ENCODE measurements around the gene ST3GAL3. TPM values are rescaled to one million over a fixed set of nuclear protein-coding genes. Genes with fewer than 3 reads are reported as not detected.

ST3GAL3 gene, protein sequence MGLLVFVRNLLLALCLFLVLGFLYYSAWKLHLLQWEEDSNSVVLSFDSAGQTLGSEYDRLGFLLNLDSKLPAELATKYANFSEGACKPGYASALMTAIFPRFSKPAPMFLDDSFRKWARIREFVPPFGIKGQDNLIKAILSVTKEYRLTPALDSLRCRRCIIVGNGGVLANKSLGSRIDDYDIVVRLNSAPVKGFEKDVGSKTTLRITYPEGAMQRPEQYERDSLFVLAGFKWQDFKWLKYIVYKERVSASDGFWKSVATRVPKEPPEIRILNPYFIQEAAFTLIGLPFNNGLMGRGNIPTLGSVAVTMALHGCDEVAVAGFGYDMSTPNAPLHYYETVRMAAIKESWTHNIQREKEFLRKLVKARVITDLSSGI
- 4.1 and 4.8 TPM in 2 replicates for total RNA-seq (2014; rRNA removed; shearing (Covaris generic))
- 6.0 and 8.1 TPM in 2 replicates for polyA plus RNA-seq (2015; cell fraction: cytosol; rRNA removed)
- polyA plus RNA-seq (2015; cell fraction: nucleus; rRNA removed), result 11.7 and 15.4 TPM in 2 replicates

DNA sequence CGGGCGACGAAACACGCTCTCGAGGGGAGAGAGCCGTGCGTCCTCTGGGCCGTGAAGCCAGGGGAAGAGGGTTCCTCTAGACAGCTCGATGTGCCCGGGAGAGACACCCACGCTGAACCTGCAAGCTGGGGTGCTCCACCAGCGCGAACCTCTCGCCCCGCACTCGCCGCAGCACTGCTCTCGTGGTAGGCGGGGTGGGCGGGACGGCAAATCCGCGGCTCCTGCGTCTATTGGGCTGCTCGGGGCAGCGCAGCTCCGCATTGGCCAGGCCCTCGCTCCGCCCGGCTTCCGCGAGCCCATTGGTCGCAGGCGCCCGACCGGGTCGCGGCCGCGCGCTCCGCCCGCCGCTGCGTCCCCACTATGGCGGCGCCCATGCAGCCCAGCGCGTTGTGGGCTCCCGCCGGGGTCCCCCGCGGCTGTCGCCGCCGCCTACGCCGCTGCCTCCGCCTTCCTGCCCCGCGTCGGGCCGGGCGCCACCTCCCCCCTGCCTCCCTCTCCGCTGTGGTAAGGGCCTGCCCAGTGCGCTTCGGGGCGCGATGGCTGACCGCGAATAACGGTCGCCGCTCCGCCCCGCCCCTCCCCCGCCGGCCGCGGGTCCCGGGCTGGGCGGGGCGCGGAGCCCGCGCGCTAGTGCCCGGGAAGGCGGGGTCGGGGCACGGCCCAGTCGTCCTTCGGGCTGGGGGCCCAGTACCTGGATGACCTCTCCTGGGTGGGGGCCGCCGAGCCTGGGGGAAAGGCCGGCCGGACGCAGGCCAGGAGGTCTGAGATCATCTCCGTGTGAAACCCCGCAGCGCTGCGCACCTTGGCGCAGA, at the start of gene ST3GAL3:
Gene ST3GAL3 (plus strand): TSS at position 347 of the 812 bp plus-strand sequence. CDS start 28,727 bp downstream, outside the sequence.
- DNase-seq (ENCODE audit: low read depth, low spot score), result peak; percentile 89
- in situ Hi-C loops (cut with HindIII; ENCODE audit: low pct_unique_long_range_greater_than_20kb, low sequenced_read_pairs), result no loop called here

DNA sequence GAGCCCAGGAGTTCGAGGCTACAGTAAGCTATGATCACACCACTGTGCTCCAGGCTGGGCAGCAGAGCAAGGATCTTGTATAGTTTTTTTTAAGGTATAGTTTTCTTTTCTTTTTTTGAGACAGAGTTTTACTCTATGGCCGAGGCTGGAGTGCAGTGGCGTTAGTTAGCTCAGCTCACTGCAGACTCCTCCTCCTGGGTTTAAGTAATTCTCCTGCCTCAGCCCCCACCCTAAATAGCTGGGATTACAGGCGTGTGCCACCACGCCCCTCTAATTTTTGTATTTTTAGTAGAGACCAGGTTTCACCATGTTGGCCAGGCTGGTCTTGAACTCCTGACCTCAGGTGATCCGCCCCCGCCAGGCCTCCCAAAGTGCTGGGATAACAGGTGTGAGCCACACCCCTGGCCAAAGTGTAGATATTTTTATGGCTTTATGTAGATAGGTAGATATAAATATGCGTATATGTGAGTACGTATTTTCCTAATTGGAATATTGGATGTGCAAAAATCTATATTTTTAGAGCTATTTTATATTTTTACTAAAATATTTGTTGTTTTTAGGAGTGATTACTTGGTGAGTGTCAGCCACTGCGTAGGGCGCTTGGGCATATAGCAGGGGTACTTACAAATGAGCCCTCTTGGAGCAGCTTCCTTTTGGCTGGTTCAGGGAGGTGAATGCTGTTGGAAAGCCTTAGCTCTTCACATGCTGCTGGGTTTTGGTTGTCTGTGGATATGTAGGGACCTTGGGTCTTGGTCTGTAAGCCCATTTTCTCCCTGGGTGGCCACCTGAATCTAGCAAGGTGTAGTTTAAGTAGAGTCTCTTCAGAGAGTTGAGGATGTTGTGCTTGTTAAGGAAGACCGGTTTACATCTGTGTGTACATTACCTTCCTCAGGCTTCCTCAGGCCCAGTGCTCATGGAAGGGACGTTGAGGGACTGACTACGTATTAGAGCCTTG, 47.8 kb upstream of the ST3GAL3 start:
- no peak for DNase-seq (ENCODE audit: low read depth, low spot score)
- in situ Hi-C loops (cut with HindIII; ENCODE audit: low pct_unique_long_range_greater_than_20kb, low sequenced_read_pairs), result no loop called here

DNA sequence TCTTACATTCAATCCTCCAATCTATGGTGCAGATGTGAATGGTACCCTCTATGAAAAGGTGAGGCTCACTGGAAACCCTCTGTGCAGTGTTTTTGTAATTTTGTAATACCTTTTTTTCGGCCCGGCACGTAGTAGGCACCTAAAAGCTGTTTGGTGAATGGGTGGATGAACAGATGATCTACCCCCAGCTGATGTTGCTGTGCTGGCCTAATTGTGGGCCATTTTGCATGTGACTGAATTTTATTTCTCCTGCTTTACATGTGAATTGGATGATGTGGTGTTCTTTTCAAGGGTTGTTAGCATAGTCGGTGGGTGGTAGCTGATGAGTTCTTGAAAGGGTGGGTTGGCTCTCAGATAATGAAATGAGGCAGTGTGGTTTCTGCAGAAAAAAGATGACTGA, 47.0 kb upstream of the ST3GAL3 start:
- in situ Hi-C loops (cut with HindIII; ENCODE audit: low pct_unique_long_range_greater_than_20kb, low sequenced_read_pairs), result no loop called here
- no peak for DNase-seq (ENCODE audit: low read depth, low spot score)

DNA sequence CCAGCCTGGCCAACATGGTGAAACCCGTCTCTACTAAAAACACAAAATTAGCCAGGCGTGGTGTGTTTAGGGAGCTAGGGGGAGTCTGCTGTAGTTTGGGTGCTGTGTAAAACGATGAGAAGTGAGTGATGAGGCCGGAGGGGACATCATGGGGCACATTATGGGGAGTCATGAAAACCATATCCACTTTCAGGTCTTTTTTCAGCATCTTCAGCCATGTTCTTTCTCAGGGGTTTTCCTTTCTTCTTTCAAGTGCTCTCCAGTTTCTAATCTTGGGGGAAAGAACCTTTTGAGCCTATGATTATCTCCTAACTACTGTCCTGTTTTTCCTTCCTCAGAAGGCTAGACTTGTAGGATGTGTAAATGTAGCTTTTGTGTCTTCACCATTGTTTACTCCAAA, 43.0 kb upstream of the ST3GAL3 start:
- no peak for DNase-seq (ENCODE audit: low read depth, low spot score)
- in situ Hi-C loops (cut with HindIII; ENCODE audit: low pct_unique_long_range_greater_than_20kb, low sequenced_read_pairs), result no loop called here

DNA sequence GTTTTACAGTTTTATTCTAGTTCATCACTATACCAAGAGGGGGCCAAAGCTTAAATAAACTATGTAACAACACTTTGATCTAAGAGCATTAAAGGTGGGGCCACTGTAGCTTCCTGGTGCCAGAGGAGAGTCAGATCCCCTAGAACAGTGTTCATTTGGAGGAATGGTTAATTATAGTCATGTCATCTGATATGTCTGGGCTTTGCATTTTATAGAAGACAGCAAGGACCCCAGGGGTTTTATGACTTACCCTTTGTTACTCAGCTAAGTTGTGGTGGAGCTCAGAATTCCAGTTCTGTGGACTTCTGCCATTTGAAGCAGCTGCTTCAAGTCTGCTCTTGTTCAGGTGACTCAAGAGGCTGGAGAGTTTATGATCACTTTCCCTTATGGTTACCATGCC, 40.7 kb upstream of the ST3GAL3 start:
- DNase-seq (ENCODE audit: low read depth, low spot score), result peak; percentile 30
- in situ Hi-C loops (cut with HindIII; ENCODE audit: low pct_unique_long_range_greater_than_20kb, low sequenced_read_pairs), result no loop called here

DNA sequence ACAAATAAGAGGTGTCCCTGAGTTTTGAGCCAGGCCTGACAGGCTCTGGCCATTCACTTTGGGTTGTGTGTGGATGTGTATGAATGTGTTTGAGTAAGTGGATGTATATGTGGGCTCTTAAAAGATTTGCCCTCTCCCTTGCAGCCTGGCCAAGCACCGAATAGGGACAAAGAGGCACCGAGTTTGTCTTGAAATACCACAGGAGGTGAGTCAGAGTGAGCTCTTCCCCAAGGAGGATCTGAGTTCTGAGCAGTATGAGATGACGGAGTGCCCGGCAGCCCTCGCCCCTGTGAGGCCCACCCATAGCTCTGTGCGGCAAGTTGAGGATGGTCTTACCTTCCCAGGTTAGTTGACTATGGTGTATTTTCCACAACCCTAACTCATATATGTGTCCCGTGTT, 38.4 kb upstream of the ST3GAL3 start:
- no peak for DNase-seq (ENCODE audit: low read depth, low spot score)
- in situ Hi-C loops (cut with HindIII; ENCODE audit: low pct_unique_long_range_greater_than_20kb, low sequenced_read_pairs), result no loop called here

DNA sequence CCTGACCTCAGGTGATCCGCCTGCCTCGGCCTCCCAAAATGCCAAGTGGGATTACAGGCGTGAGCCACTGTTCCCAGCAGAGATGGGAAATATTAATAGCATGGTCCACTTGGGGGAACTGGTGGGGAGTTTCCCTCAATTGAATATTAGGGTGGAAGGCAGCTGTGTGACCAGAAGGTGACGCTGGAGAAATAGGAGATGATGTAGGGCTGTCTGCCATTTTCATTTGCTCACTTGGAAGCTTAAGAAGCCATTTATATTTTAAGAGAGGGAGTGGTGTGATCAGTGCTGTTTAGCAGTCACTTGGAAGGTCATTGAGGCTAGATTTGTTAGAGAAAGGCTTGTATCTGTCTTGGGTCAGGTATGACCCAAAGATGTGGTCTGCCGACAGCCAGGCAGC, 37.5 kb upstream of the ST3GAL3 start:
- no peak for DNase-seq (ENCODE audit: low read depth, low spot score)
- in situ Hi-C loops (cut with HindIII; ENCODE audit: low pct_unique_long_range_greater_than_20kb, low sequenced_read_pairs), result no loop called here

DNA sequence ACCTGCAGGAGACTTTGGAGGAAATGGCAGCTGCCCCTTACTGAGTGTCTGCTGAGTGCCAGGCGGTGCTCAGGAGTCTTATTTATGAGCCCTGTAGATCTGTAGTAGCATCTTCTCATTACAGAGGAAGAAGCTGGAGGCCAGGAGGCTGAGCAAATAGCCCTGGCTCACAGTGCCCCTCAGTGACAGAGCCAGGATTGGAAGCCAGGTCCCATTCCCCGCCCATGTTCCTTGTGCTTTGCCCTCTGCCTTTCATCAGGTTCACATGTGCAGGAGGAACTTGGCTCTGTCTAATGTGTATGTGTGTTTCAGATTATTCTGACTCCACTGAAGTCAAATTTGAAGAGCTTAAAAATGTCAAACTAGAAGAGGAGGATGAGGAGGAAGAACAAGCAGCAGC, 36.1 kb upstream of the ST3GAL3 start:
- in situ Hi-C loops (cut with HindIII; ENCODE audit: low pct_unique_long_range_greater_than_20kb, low sequenced_read_pairs), result no loop called here
- DNase-seq (ENCODE audit: low read depth, low spot score), result no peak

DNA sequence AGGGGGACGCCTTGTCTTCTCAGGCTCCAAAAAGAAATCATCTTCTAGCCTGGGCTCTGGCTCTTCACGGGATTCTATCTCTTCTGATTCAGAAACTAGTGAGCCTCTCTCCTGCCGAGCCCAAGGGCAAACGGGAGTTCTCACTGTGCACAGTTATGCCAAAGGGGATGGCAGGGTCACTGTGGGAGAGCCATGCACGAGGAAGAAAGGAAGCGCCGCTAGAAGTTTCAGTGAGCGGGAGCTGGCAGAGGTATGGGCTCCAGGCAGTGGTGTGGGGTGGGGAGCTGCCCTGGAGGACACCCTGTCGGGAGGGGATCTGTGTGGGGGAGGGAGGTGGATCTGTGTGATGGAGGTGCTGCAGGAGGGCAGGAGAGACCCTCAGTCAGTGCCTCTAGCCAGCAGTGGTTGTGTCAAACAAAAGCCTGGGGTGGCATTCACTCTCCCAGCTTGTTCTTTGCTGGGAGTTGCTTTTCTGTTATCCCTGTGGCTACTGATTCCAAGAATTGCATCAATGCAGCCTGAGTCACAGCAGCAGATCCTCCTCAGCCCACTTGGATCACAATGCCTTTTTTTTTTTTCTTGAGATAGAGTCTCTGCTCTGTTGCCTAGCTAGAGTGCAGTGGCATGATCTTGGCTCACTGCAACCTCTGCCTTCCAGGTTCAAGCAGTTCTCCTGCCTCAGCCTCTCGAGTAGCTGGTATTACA, 35.6 kb upstream of the ST3GAL3 start:
- in situ Hi-C loops (cut with HindIII; ENCODE audit: low pct_unique_long_range_greater_than_20kb, low sequenced_read_pairs), result no loop called here
- DNase-seq (ENCODE audit: low read depth, low spot score), result no peak

DNA sequence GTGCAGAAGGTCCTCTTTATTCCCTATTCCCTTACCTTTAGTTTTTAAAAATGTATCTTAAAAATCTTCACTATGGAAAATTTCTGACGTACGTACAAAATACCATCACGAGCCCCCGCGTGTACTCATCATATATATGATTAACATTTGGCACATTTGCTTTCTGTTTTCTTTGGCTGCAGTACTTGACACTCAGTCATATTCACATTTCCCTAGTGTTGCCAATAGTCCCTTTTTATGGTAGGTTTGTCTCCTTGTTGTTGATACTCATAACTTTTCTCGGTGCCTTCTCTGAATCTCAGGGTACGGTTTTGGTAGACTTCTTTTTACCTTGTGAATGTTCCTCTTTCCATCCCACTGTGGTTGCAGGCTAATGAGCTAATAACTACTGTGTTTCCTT, 34.1 kb upstream of the ST3GAL3 start:
- in situ Hi-C loops (cut with HindIII; ENCODE audit: low pct_unique_long_range_greater_than_20kb, low sequenced_read_pairs), result no loop called here
- DNase-seq (ENCODE audit: low read depth, low spot score), result no peak

DNA sequence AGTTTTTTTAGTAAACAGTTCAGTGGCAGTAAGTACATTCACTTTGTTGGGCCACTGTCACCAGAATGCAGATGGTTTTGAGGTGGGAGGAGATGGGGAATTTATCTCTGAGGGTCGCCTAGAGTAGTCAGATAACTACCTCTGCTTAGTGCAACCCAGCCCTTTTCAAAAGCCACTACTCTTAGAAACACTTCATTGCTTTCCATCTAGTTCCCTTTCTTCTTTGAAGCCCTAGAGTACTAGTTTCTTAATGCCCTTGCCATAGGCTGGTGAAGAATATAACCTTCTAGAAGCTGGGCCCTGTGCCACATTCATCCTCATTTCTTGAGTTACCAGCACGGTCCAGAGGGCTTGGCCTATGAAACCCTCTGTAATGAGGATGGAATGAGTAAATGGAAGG, 28.4 kb upstream of the ST3GAL3 start:
- DNase-seq (ENCODE audit: low read depth, low spot score), result no peak
- in situ Hi-C loops (cut with HindIII; ENCODE audit: low pct_unique_long_range_greater_than_20kb, low sequenced_read_pairs), result no loop called here

DNA sequence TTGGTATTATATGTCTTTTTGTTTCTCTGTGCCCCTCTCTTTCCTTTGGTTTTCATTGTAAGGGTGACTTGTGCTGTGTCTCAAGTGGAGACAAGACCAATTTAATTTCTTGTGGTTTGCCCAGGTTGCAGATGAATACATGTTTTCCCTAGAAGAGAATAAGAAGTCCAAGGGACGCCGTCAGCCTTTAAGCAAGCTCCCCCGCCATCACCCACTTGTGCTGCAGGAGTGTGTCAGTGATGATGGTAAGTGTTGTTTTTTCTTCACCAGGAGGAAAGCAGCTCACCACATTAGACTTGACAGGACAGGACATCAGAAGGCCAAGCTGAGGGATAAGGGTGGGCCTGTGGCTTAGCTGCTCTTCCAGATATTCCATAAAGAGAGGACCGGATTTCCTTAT, 23.8 kb upstream of the ST3GAL3 start:
- no peak for DNase-seq (ENCODE audit: low read depth, low spot score)
- in situ Hi-C loops (cut with HindIII; ENCODE audit: low pct_unique_long_range_greater_than_20kb, low sequenced_read_pairs), result no loop called here

DNA sequence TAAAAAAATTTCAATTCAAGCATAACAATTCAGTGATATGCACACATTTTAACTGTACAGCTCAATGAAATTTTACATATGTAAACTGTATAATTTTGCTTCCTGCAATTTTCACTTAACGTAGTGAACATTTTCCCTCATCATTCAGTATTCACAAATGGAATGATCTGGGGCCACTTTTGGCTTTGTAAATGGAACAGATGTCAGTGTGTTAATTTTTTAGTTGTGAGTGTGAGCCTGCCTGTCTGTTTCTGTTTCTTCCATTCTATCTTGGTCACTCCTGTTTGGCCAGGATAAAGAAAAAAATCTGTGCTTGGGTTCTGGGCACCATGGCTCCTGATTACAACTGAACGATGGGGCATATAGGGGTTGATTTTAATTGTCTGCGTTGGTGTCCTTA, 20.5 kb upstream of the ST3GAL3 start:
- in situ Hi-C loops (cut with HindIII; ENCODE audit: low pct_unique_long_range_greater_than_20kb, low sequenced_read_pairs), result no loop called here
- DNase-seq (ENCODE audit: low read depth, low spot score), result no peak

DNA sequence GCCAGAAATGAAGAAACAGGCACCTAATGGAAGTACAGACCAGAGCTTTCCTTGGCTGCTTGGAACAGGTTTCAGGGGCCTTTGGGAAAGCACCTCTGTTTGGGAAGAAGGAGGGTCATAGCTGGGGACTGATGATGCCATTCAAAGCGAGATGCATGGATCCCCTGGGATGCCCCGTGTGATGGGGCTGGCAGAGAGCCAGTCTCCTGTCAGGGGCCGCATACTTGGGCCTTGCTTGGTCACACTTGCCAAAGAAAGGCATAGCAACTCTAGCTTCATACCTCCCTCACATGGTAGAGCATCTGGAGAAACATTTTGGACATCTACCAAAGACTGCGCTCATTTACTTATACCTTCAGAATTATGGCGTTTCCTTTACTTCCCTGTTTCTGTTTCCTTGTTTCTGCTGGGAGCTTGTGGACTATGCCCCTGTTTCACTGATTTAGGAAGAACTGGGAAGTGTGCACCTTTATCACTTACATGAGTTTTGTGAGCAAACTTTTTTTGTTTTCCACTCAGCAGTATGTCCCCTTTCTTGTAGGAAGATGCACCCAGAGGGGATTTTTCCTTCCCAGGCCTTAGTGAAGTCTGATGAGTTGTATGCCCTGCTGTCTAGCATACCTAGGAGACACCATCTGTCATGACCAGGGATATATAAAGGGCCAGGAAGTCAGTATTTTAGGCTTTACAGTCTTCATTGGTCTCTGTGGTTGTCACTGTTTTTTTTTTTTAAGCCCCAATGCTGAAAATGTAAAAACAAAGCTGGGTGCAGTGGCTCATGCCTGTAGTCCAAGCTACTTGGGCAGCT, 19.8 kb upstream of the ST3GAL3 start:
- DNase-seq (ENCODE audit: low read depth, low spot score), result no peak
- in situ Hi-C loops (cut with HindIII; ENCODE audit: low pct_unique_long_range_greater_than_20kb, low sequenced_read_pairs), result no loop called here

DNA sequence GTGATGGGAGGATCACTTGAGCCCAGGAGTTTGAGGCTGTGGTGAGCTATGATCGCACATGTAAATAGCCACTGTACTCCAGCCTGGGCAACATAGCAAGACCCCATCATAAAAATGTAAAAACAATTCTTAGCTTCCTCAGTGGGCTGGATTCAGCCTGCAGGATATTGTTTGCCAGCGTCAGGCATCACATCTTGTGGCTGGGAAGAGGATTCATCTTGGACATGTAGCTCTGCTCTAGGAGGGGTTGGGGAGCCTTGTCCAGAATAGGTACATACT, 19.3 kb upstream of the ST3GAL3 start:
- DNase-seq (ENCODE audit: low read depth, low spot score), result no peak
- in situ Hi-C loops (cut with HindIII; ENCODE audit: low pct_unique_long_range_greater_than_20kb, low sequenced_read_pairs), result no loop called here

DNA sequence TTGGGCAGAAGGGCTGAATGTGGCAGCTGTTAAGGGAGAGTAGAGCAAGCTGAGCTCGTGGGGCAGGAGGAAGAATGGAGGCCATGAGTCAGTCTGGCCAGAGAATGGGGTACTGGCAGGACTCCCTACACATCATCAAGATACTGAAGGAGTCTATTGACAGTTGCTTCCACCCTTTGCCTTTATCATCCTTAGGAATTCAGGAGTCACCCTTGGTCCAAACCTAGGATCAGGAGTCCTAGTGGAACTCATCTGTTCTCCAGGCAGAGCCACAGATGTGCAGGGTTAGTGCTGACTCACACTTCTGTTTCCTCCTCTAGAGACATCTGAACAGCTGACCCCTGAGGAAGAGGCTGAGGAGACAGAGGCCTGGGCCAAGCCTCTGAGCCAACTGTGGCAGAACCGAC, 18.7 kb upstream of the ST3GAL3 start:
- DNase-seq (ENCODE audit: low read depth, low spot score), result no peak
- in situ Hi-C loops (cut with HindIII; ENCODE audit: low pct_unique_long_range_greater_than_20kb, low sequenced_read_pairs), result no loop called here

DNA sequence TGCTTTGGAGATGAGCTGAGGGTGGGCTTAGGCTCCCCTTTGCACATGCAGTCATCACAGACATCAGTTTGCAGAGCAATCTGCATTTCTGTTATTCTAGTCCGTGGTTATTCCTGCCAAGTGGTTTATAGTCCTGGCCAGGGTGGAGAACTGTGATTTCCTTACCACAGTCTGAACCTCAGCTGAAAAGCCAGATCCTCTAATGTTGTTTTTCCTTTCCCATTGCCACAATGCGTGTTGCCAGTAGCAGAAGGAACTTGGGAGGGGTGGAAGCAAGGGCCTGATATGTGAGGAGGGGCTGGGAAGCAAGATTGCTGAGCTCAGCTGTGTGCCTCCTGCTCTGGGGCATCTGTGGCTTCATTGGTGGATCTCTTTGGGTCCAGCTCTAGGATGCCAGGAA, 18.0 kb upstream of the ST3GAL3 start:
- no peak for DNase-seq (ENCODE audit: low read depth, low spot score)
- in situ Hi-C loops (cut with HindIII; ENCODE audit: low pct_unique_long_range_greater_than_20kb, low sequenced_read_pairs), result no loop called here

Data from SK-MEL-5 (cell line).